HEK293 (cell line): ENCODE measurements around the gene RASAL2.

Source experiments
- ATF2 ChIP-seq: fragments of 450-650 bp; formaldehyde crosslinking; IDR thresholded peaks from 2 replicates; pipeline ENCODE4 v1.5.1; 2016; ENCODE audit warnings: missing biosample characterization, missing genetic modification characterization, low read depth
- CTCF ChIP-seq: fragments of 450-650 bp; formaldehyde crosslinking; IDR thresholded peaks from 2 replicates; pipeline ENCODE4 v1.5.1; 2016; ENCODE audit warnings: missing biosample characterization, missing genetic modification characterization
- KLF10 ChIP-seq: fragments of 450-650 bp; IDR thresholded peaks from 2 replicates; pipeline ENCODE4 v1.5.1; 2018; ENCODE audit warnings: missing biosample characterization, mild to moderate bottlenecking, missing genetic modification characterization
- OVOL3 ChIP-seq: fragments of 450-650 bp; formaldehyde crosslinking; IDR thresholded peaks from 2 replicates; pipeline ENCODE4 v1.5.1; 2016; ENCODE audit warnings: missing biosample characterization, missing genetic modification characterization
- PATZ1 ChIP-seq: fragments of 450-650 bp; formaldehyde crosslinking; IDR thresholded peaks from 2 replicates; pipeline ENCODE4 v1.5.1; 2016; ENCODE audit warnings: missing biosample characterization, missing genetic modification characterization
- PRDM4 ChIP-seq: fragments of 450-650 bp; formaldehyde crosslinking; IDR thresholded peaks from 2 replicates; pipeline ENCODE4 v1.5.1; 2017; ENCODE audit warnings: missing biosample characterization, missing genetic modification characterization
- REST ChIP-seq: fragments of 450-650 bp; formaldehyde crosslinking; IDR thresholded peaks from 2 replicates; pipeline ENCODE4 v1.5.1; 2016; ENCODE audit warnings: missing biosample characterization, missing genetic modification characterization
- SETDB1 ChIP-seq: IDR thresholded peaks from one replicate; pipeline ENCODE4 v1.6.1; 2017; ENCODE audit warnings: mild to moderate bottlenecking, low read length, moderate library complexity, mixed read lengths; ENCODE audit not compliant: insufficient read length
- YY1 ChIP-seq: fragments of 450-650 bp; formaldehyde crosslinking; IDR thresholded peaks from 2 replicates; pipeline ENCODE4 v1.5.1; 2018; ENCODE audit warnings: missing biosample characterization, missing genetic modification characterization
- ZBTB21 ChIP-seq: fragments of 450-650 bp; formaldehyde crosslinking; IDR thresholded peaks from 2 replicates; pipeline ENCODE4 v1.5.1; 2017; ENCODE audit warnings: missing biosample characterization, missing genetic modification characterization
- ZNF473 ChIP-seq: fragments of 450-650 bp; formaldehyde crosslinking; IDR thresholded peaks from 2 replicates; pipeline ENCODE4 v1.5.1; 2017; ENCODE audit warnings: missing biosample characterization, missing genetic modification characterization
- ZNF776 ChIP-seq: fragments of 450-650 bp; formaldehyde crosslinking; IDR thresholded peaks from 2 replicates; pipeline ENCODE4 v1.5.0; 2017; ENCODE audit warnings: missing biosample characterization, missing genetic modification characterization, borderline replicate concordance

GRCh38 chr1:178189814-178190213, 95.9 kb downstream of the RASAL2 start:
- no peak for TF ChIP-seq REST (tag by site-specific recombination)
- TF ChIP-seq KLF10 (tag by site-specific recombination), result no peak
- no peak for TF ChIP-seq ZNF473 (tag by site-specific recombination)
- no peak for TF ChIP-seq CTCF
- TF ChIP-seq PRDM4, result no peak
- TF ChIP-seq ZNF776 (tag by site-specific recombination), result no peak
- TF ChIP-seq ATF2 (tag by site-specific recombination), result no peak
- TF ChIP-seq OVOL3 (tag by site-specific recombination), result no peak
- no peak for TF ChIP-seq YY1 (tag by site-specific recombination)
- no peak for TF ChIP-seq ZBTB21
- no peak for TF ChIP-seq PATZ1 (tag by site-specific recombination)
- TF ChIP-seq SETDB1, result no peak
